PC-9 (cell line): Measurements from ENCODE around the gene TUG1.

Source experiments
- EZH2 ChIP-seq: fragments of 200-600 bp; sonication (generic); IDR thresholded peaks from 2 replicates; pipeline ENCODE4 v1.8.0; 2017; ENCODE audit warnings: antibody characterized with exemption, low read depth
- TF ChIP-seq, protein P1 (sequence below): fragments of 200-600 bp; sonication (generic); conservative IDR thresholded peaks from 2 replicates; pipeline ENCODE4 v1.6.1; 2017; ENCODE audit warnings: mixed run types, antibody characterized with exemption, mild to moderate bottlenecking, moderate library complexity

DNA sequence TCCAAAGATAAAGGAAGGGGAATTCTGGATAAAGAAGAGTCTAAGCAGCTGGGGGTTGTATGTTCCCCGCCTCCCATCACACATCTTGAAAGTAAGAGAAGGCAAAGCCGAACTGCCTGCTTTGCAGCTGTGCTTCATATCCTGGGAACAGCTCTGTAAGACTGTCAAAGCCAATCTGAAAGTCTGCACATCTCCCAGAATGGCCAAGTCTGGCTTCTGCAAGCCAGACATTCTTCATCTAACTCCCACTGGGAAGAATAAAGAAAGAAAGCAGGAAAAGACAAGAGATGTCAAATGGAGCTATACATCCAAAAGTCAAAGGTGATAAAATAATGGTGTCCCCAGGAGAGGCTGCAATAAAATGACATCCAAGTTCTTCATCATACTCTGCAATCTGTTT is 15.9 kb upstream of the TUG1 start:
- TF ChIP-seq, protein P1, sequence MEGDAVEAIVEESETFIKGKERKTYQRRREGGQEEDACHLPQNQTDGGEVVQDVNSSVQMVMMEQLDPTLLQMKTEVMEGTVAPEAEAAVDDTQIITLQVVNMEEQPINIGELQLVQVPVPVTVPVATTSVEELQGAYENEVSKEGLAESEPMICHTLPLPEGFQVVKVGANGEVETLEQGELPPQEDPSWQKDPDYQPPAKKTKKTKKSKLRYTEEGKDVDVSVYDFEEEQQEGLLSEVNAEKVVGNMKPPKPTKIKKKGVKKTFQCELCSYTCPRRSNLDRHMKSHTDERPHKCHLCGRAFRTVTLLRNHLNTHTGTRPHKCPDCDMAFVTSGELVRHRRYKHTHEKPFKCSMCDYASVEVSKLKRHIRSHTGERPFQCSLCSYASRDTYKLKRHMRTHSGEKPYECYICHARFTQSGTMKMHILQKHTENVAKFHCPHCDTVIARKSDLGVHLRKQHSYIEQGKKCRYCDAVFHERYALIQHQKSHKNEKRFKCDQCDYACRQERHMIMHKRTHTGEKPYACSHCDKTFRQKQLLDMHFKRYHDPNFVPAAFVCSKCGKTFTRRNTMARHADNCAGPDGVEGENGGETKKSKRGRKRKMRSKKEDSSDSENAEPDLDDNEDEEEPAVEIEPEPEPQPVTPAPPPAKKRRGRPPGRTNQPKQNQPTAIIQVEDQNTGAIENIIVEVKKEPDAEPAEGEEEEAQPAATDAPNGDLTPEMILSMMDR: no peak
- TF ChIP-seq EZH2: no peak
